ENCODE results near the gene APOH. TPM values are rescaled to one million over a fixed set of nuclear protein-coding genes. Genes with fewer than 3 reads are reported as not detected.

APOH gene
- total and polyA plus RNA-seq, 2 of the 13 experiments (the other 11 are each of a cell fraction or from before 2014, with no cell fraction given) = 4,846 to 5,748 TPM

DNA sequence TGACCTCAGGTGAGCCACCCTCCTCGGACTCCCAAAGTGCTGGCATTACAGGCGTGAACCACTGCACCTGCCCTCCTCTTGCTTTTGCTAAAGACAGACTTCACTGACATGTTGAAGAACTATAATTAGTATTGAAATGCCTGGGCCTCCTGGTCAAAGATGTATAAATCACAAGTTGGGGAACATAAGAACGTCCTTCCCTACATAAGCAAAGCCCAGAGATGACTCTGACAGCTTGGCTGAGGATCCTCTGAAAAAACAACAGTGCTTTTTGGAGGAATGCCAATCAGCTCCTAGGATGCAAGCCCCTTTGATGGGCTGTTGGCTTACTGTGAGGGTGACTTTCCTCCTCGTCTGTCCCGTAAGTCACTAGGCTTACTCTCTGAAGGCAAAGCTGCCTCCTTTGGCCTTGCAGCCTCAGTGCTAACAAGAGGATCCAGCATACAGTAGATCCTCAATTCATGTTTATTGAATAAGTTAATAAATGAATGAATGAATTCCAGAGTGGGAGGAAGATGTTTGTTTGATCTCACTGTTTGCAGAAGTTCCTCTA lies 6.3 kb downstream of the APOH start (continued):
- TF ChIP-seq, protein P1, sequence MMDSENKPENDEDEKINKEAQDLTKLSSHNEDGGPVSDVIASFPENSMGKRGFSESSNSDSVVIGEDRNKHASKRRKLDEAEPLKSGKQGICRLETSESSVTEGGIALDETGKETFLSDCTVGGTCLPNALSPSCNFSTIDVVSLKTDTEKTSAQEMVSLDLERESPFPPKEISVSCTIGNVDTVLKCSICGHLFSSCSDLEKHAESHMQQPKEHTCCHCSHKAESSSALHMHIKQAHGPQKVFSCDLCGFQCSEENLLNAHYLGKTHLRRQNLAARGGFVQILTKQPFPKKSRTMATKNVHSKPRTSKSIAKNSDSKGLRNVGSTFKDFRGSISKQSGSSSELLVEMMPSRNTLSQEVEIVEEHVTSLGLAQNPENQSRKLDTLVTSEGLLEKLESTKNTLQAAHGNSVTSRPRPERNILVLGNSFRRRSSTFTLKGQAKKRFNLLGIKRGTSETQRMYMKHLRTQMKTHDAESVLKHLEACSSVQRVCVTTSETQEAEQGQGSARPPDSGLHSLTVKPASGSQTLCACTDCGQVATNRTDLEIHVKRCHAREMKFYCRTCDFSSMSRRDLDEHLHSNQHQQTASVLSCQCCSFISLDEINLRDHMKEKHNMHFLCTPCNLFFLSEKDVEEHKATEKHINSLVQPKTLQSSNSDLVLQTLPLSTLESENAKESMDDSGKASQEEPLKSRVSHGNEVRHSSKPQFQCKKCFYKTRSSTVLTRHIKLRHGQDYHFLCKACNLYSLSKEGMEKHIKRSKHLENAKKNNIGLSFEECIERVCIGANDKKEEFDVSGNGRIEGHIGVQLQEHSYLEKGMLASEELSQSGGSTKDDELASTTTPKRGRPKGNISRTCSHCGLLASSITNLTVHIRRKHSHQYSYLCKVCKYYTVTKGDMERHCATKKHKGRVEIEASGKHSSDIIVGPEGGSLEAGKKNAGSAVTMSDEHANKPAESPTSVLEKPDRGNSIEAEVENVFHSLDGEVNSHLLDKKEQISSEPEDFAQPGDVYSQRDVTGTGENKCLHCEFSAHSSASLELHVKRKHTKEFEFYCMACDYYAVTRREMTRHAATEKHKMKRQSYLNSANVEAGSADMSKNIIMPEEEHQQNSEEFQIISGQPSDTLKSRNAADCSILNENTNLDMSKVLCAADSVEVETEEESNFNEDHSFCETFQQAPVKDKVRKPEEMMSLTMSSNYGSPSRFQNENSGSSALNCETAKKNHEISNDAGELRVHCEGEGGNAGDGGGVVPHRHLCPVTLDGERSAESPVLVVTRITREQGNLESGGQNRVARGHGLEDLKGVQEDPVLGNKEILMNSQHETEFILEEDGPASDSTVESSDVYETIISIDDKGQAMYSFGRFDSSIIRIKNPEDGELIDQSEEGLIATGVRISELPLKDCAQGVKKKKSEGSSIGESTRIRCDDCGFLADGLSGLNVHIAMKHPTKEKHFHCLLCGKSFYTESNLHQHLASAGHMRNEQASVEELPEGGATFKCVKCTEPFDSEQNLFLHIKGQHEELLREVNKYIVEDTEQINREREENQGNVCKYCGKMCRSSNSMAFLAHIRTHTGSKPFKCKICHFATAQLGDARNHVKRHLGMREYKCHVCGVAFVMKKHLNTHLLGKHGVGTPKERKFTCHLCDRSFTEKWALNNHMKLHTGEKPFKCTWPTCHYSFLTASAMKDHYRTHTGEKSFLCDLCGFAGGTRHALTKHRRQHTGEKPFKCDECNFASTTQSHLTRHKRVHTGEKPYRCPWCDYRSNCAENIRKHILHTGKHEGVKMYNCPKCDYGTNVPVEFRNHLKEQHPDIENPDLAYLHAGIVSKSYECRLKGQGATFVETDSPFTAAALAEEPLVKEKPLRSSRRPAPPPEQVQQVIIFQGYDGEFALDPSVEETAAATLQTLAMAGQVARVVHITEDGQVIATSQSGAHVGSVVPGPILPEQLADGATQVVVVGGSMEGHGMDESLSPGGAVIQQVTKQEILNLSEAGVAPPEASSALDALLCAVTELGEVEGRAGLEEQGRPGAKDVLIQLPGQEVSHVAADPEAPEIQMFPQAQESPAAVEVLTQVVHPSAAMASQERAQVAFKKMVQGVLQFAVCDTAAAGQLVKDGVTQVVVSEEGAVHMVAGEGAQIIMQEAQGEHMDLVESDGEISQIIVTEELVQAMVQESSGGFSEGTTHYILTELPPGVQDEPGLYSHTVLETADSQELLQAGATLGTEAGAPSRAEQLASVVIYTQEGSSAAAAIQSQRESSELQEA (CRISPR knock-in tag; IDR thresholded peaks at IDR 0.05; ENCODE audit: not compliant biosample characterization) = no peak
- TF ChIP-seq ZNF367 (CRISPR knock-in tag; IDR thresholded peaks at IDR 0.05; ENCODE audit: borderline replicate concordance) = no peak
- TF ChIP-seq, protein P2, sequence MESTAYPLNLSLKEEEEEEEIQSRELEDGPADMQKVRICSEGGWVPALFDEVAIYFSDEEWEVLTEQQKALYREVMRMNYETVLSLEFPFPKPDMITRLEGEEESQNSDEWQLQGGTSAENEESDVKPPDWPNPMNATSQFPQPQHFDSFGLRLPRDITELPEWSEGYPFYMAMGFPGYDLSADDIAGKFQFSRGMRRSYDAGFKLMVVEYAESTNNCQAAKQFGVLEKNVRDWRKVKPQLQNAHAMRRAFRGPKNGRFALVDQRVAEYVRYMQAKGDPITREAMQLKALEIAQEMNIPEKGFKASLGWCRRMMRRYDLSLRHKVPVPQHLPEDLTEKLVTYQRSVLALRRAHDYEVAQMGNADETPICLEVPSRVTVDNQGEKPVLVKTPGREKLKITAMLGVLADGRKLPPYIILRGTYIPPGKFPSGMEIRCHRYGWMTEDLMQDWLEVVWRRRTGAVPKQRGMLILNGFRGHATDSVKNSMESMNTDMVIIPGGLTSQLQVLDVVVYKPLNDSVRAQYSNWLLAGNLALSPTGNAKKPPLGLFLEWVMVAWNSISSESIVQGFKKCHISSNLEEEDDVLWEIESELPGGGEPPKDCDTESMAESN (CRISPR knock-in tag; conservative IDR thresholded peaks at IDR 0.05) = no peak; the same call in 1 of the 2 replicates
- TF ChIP-seq, protein P3, sequence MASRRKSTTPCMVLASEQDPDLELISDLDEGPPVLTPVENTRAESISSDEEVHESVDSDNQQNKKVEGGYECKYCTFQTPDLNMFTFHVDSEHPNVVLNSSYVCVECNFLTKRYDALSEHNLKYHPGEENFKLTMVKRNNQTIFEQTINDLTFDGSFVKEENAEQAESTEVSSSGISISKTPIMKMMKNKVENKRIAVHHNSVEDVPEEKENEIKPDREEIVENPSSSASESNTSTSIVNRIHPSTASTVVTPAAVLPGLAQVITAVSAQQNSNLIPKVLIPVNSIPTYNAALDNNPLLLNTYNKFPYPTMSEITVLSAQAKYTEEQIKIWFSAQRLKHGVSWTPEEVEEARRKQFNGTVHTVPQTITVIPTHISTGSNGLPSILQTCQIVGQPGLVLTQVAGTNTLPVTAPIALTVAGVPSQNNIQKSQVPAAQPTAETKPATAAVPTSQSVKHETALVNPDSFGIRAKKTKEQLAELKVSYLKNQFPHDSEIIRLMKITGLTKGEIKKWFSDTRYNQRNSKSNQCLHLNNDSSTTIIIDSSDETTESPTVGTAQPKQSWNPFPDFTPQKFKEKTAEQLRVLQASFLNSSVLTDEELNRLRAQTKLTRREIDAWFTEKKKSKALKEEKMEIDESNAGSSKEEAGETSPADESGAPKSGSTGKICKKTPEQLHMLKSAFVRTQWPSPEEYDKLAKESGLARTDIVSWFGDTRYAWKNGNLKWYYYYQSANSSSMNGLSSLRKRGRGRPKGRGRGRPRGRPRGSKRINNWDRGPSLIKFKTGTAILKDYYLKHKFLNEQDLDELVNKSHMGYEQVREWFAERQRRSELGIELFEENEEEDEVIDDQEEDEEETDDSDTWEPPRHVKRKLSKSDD (CRISPR knock-in tag; IDR thresholded peaks at IDR 0.05; ENCODE audit: low read depth) = no peak
- TF ChIP-seq, protein P4, sequence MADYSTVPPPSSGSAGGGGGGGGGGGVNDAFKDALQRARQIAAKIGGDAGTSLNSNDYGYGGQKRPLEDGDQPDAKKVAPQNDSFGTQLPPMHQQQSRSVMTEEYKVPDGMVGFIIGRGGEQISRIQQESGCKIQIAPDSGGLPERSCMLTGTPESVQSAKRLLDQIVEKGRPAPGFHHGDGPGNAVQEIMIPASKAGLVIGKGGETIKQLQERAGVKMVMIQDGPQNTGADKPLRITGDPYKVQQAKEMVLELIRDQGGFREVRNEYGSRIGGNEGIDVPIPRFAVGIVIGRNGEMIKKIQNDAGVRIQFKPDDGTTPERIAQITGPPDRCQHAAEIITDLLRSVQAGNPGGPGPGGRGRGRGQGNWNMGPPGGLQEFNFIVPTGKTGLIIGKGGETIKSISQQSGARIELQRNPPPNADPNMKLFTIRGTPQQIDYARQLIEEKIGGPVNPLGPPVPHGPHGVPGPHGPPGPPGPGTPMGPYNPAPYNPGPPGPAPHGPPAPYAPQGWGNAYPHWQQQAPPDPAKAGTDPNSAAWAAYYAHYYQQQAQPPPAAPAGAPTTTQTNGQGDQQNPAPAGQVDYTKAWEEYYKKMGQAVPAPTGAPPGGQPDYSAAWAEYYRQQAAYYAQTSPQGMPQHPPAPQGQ (CRISPR knock-in tag; IDR thresholded peaks at IDR 0.05; ENCODE audit: borderline replicate concordance) = 0 out of 2 replicates have a peak, but pooled peaks have one; percentile 26
- peak in 1 of 2 experiments; percentile 40; a peak in 1 of 4 replicates for TF ChIP-seq POLR2A (IDR thresholded peaks at IDR 0.05; ENCODE audit: insufficient read depth in 1 of 2, low read depth in 2 of 2, low read length in 2 of 2)
- no peak for TF ChIP-seq FOXK1 (CRISPR knock-in tag; IDR thresholded peaks at IDR 0.05; ENCODE audit: borderline replicate concordance, low read depth)
- TF ChIP-seq, protein P5, sequence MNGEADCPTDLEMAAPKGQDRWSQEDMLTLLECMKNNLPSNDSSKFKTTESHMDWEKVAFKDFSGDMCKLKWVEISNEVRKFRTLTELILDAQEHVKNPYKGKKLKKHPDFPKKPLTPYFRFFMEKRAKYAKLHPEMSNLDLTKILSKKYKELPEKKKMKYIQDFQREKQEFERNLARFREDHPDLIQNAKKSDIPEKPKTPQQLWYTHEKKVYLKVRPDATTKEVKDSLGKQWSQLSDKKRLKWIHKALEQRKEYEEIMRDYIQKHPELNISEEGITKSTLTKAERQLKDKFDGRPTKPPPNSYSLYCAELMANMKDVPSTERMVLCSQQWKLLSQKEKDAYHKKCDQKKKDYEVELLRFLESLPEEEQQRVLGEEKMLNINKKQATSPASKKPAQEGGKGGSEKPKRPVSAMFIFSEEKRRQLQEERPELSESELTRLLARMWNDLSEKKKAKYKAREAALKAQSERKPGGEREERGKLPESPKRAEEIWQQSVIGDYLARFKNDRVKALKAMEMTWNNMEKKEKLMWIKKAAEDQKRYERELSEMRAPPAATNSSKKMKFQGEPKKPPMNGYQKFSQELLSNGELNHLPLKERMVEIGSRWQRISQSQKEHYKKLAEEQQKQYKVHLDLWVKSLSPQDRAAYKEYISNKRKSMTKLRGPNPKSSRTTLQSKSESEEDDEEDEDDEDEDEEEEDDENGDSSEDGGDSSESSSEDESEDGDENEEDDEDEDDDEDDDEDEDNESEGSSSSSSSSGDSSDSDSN (CRISPR knock-in tag; IDR thresholded peaks at IDR 0.05) = 0 out of 2 replicates have a peak, but pooled peaks have one; percentile 6
- TF ChIP-seq POLR2AphosphoS5 (IDR thresholded peaks at IDR 0.05; ENCODE audit: low read depth, low read length) = peak; percentile 32; the same call in 1 of the 2 replicates
- no peak for TF ChIP-seq BCL6 (CRISPR knock-in tag; IDR thresholded peaks at IDR 0.05)

All from HepG2 (cell line).